H1 (cell line): ENCODE results near the gene SMAD6. TPM values are rescaled to one million over a fixed set of nuclear protein-coding genes. Genes with fewer than 3 reads are reported as not detected.

ENCODE experiments used
- CTCF ChIA-PET: fragments of 300-600 bp; sonication (Branson Sonifier 250); formaldehyde crosslinking; loops from one replicate; lab custom pipeline; 2021; ENCODE audit not compliant: partially characterized antibody; lab: Charles Lee
- POLR2A ChIA-PET: fragments of 300-600 bp; sonication (Branson Sonifier 250); formaldehyde crosslinking; loops from one replicate; lab custom pipeline; 2021; ENCODE audit warnings: inconsistent platforms; ENCODE audit not compliant: partially characterized antibody; lab: Charles Lee
- DNase-seq, 2 experiments: peaks; one replicate each; pipeline versions ENCODE4 v3.0.0 to v3.0.0-alpha.2; 2010 to 2022; ENCODE audit warnings: low spot score in 2 of 2, low read depth in 1 of 2, mixed read lengths in 1 of 2
- FAIRE-seq: peaks from 2 replicates; lab custom pipeline; 2011; peaks lifted over from hg19 to GRCh38; lab: Jason Lieb, UNC
- H2AFZ ChIP-seq: 2 replicates; pipeline ENCODE4 v1.8.1; 2012; ENCODE audit warnings: low read length, inconsistent platforms
- H2AK5ac ChIP-seq: 2 replicates; pipeline ENCODE4 v1.6.1; 2013; ENCODE audit warnings: low read depth, low read length
- H2BK120ac ChIP-seq: replicated peaks from 2 replicates; pipeline ENCODE3; 2013; ENCODE audit warnings: low read depth, low read length, inconsistent platforms
- H2BK12ac ChIP-seq: 2 replicates; pipeline ENCODE4 v1.6.1; 2013; ENCODE audit warnings: low read depth, low read length
- H2BK15ac ChIP-seq: 2 replicates; pipeline ENCODE4 v1.6.1; 2013; ENCODE audit warnings: low read length
- H2BK20ac ChIP-seq: 2 replicates; pipeline ENCODE4 v1.6.1; 2013; ENCODE audit warnings: low read length
- H2BK5ac ChIP-seq: 2 replicates; pipeline ENCODE4 v1.6.1; 2013; ENCODE audit warnings: low read depth, low read length
- H3K14ac ChIP-seq: 2 replicates; pipeline ENCODE4 v1.6.1; 2013; ENCODE audit warnings: inconsistent platforms; ENCODE audit not compliant: insufficient read length
- H3K18ac ChIP-seq: 2 replicates; pipeline ENCODE4 v1.6.1; 2013; ENCODE audit warnings: low read length; ENCODE audit errors: extremely low read depth
- H3K23ac ChIP-seq: 2 replicates; pipeline ENCODE4 v1.6.1; 2013; ENCODE audit warnings: inconsistent platforms; ENCODE audit not compliant: insufficient read length
- H3K23me2 ChIP-seq: 2 replicates; pipeline ENCODE4 v1.6.1; 2013; ENCODE audit warnings: low read depth, low read length
- H3K27ac ChIP-seq: 2 replicates; pipeline ENCODE4 v1.6.1; 2011; ENCODE audit warnings: low read depth, low read length, inconsistent platforms
- H3K27me3 ChIP-seq, 4 experiments: replicated peaks in 1 of 4; 1 replicate in 1 of 4; 2 replicates in 3 of 4; pipeline versions ENCODE4 v1.6.1 to v1.8.1; 2011 to 2013; ENCODE audit warnings: low read length in 3 of 4, mild to moderate bottlenecking in 3 of 4, inconsistent platforms in 2 of 4, mixed read lengths in 2 of 4, moderate library complexity in 1 of 4; ENCODE audit not compliant: control insufficient read depth in 3 of 4, insufficient read depth in 3 of 4; ENCODE audit errors: extremely low read depth in 1 of 4
- H3K36me3 ChIP-seq, 4 experiments: 2 replicates each; pipeline versions ENCODE4 v1.6.1 to v1.8.1; 2011 to 2013; ENCODE audit warnings: mild to moderate bottlenecking in 4 of 4, low read length in 3 of 4, moderate library complexity in 2 of 4, control low read depth in 1 of 4, inconsistent platforms in 1 of 4; ENCODE audit not compliant: insufficient read depth in 4 of 4, control insufficient read depth in 2 of 4
- H3K4ac ChIP-seq: replicated peaks from 2 replicates; pipeline ENCODE3; 2013; ENCODE audit warnings: low read length, low read depth, mixed read lengths, inconsistent platforms; ENCODE audit not compliant: insufficient read length
- H3K4me1 ChIP-seq, 4 experiments: replicated peaks in 1 of 4; 1 replicate in 1 of 4; 2 replicates in 3 of 4; pipeline versions ENCODE4 v1.6.1 to v1.8.1; 2011 to 2013; ENCODE audit warnings: low read length in 3 of 4, inconsistent platforms in 2 of 4, mixed read lengths in 1 of 4; ENCODE audit not compliant: insufficient read depth in 4 of 4, control insufficient read depth in 3 of 4
- H3K4me2 ChIP-seq, 2 experiments: 2 replicates each; pipeline versions ENCODE4 v1.6.1 to v1.8.1; 2011 to 2013; ENCODE audit warnings: low read depth in 2 of 2, low read length in 2 of 2, control low read depth in 1 of 2, inconsistent platforms in 1 of 2, mild to moderate bottlenecking in 1 of 2; ENCODE audit not compliant: insufficient read depth in 1 of 2
- H3K4me3 ChIP-seq, 4 experiments: fragments of 200-600, 300-600 bp in 1 of 4; sonication (generic), shearing (Covaris generic), sonication (Bioruptor Twin) in 1 of 4; 2 replicates each; pipeline versions ENCODE4 v1.5.1 to v1.8.1; 2011 to 2016; ENCODE audit warnings: low read length in 4 of 4, low read depth in 3 of 4, control low read depth in 2 of 4, inconsistent platforms in 2 of 4, mild to moderate bottlenecking in 2 of 4, mixed read lengths in 1 of 4, moderate library complexity in 1 of 4; ENCODE audit not compliant: insufficient read depth in 2 of 4; ENCODE audit errors: extremely low read depth in 1 of 4
- H3K56ac ChIP-seq: replicated peaks from 2 replicates; pipeline ENCODE3; 2013; ENCODE audit warnings: low read depth, mild to moderate bottlenecking, mixed read lengths, low read length, inconsistent platforms; ENCODE audit not compliant: insufficient read length
- H3K79me1 ChIP-seq: 2 replicates; pipeline ENCODE4 v1.6.1; 2013; ENCODE audit warnings: low read depth, low read length, control low read depth
- H3K79me2 ChIP-seq, 2 experiments: 2 replicates each; pipeline versions ENCODE4 v1.6.1 to v1.8.1; 2012 to 2013; ENCODE audit warnings: low read length in 2 of 2, mild to moderate bottlenecking in 2 of 2, inconsistent platforms in 1 of 2; ENCODE audit not compliant: insufficient read depth in 2 of 2, control insufficient read depth in 1 of 2
- H3K9ac ChIP-seq, 4 experiments: replicated peaks in 1 of 4; 1 replicate in 1 of 4; 2 replicates in 3 of 4; pipeline versions ENCODE4 v1.6.1 to v1.8.1; 2011 to 2013; ENCODE audit warnings: low read depth in 3 of 4, low read length in 3 of 4, control low read depth in 2 of 4, mild to moderate bottlenecking in 2 of 4, moderate library complexity in 2 of 4, inconsistent platforms in 1 of 4; ENCODE audit errors: extremely low read depth in 1 of 4
- H3K9me3 ChIP-seq, 2 experiments: 2 replicates each; pipeline versions ENCODE4 v1.6.1 to v1.8.1; 2012 to 2013; ENCODE audit warnings: mild to moderate bottlenecking in 2 of 2, moderate library complexity in 2 of 2, control low read depth in 1 of 2, inconsistent platforms in 1 of 2, low read depth in 1 of 2, low read length in 1 of 2, mixed read lengths in 1 of 2; ENCODE audit not compliant: insufficient read depth in 2 of 2
- H4K20me1 ChIP-seq, 2 experiments: replicated peaks in 1 of 2; 2 replicates each; pipeline versions ENCODE3 to v1.8.1; 2011 to 2013; ENCODE audit warnings: inconsistent platforms in 2 of 2, low read length in 2 of 2, mild to moderate bottlenecking in 1 of 2; ENCODE audit not compliant: insufficient read depth in 2 of 2, control insufficient read depth in 1 of 2
- H4K5ac ChIP-seq: 2 replicates; pipeline ENCODE4 v1.6.1; 2013; ENCODE audit warnings: low read length, low read depth, mixed read lengths, inconsistent platforms; ENCODE audit not compliant: insufficient read length
- H4K8ac ChIP-seq: 2 replicates; pipeline ENCODE4 v1.8.0; 2013; ENCODE audit warnings: mild to moderate bottlenecking, moderate library complexity, low read length, inconsistent platforms; ENCODE audit not compliant: insufficient read depth; ENCODE audit errors: extremely low read depth
- H4K91ac ChIP-seq: replicated peaks from 2 replicates; pipeline ENCODE3; 2013; ENCODE audit warnings: low read length, mixed read lengths, inconsistent platforms; ENCODE audit not compliant: insufficient read length
- CEBPB ChIP-seq: IDR thresholded peaks from 2 replicates; pipeline ENCODE4 v1.6.1; 2012; ENCODE audit warnings: low read depth, low read length
- CHD2 ChIP-seq: IDR thresholded peaks from 2 replicates; pipeline ENCODE4 v1.6.1; 2012; ENCODE audit warnings: low read length, improper control_type of control experiment
- EGR1 ChIP-seq: IDR thresholded peaks from 2 replicates; pipeline ENCODE4 v1.6.1; 2011; ENCODE audit warnings: low read depth, low read length, borderline replicate concordance
- FOSL1 ChIP-seq: IDR thresholded peaks from 2 replicates; pipeline ENCODE4 v1.6.1; 2011; ENCODE audit warnings: mild to moderate bottlenecking, low read depth, low read length, moderate library complexity; ENCODE audit not compliant: insufficient read depth
- GABPA ChIP-seq: IDR thresholded peaks from 2 replicates; pipeline ENCODE4 v1.6.1; 2011; ENCODE audit warnings: mild to moderate bottlenecking, low read length, moderate library complexity, borderline replicate concordance; ENCODE audit not compliant: insufficient read depth
- HDAC2 ChIP-seq, 2 experiments: fragments of 300-600 bp in 1 of 2; sonication (generic) in 1 of 2; IDR thresholded peaks; 2 replicates each; pipeline ENCODE4 v1.6.1; 2011 to 2012; ENCODE audit warnings: low read depth in 2 of 2, low read length in 2 of 2, mild to moderate bottlenecking in 2 of 2, moderate library complexity in 2 of 2, borderline replicate concordance in 1 of 2, inconsistent platforms in 1 of 2
- JUND ChIP-seq: IDR thresholded peaks from 2 replicates; pipeline ENCODE4 v1.6.1; 2011; ENCODE audit warnings: mild to moderate bottlenecking, improper control_type of control experiment, low read length
- PHF8 ChIP-seq: fragments of 200-600 bp; sonication (generic); conservative IDR thresholded peaks from 2 replicates; pipeline ENCODE4 v1.7.1; 2012; ENCODE audit warnings: low read depth, mild to moderate bottlenecking, inconsistent platforms, low read length, moderate library complexity
- RAD21 ChIP-seq, 2 experiments: IDR thresholded peaks in 1 of 2; conservative IDR thresholded peaks in 1 of 2; 2 replicates each; pipeline ENCODE4 v1.6.1; 2011; ENCODE audit warnings: low read depth in 2 of 2, low read length in 2 of 2, improper control_type of control experiment in 1 of 2, inconsistent platforms in 1 of 2, mild to moderate bottlenecking in 1 of 2, moderate library complexity in 1 of 2
- RBBP5 ChIP-seq: IDR thresholded peaks from 2 replicates; pipeline ENCODE4 v1.7.1; 2012; ENCODE audit warnings: low read depth, mild to moderate bottlenecking, inconsistent platforms, low read length, moderate library complexity, borderline replicate concordance
- USF2 ChIP-seq: IDR thresholded peaks from 2 replicates; pipeline ENCODE4 v1.6.1; 2011; ENCODE audit warnings: low read length, improper control_type of control experiment
- ZNF274 ChIP-seq: IDR thresholded peaks from 2 replicates; pipeline ENCODE4 v1.7.0; 2012; ENCODE audit warnings: low read length, borderline replicate concordance; ENCODE audit errors: extremely low read depth
- WGBS, 2 experiments: shearing (Covaris generic) in 1 of 2; methylation state at CpG; one replicate each; pipeline versions ENCODE4 v1.1.6 to v1.1.7; 2013 to 2015; ENCODE audit warnings: low lambda C conversion rate in 2 of 2, mixed read lengths in 2 of 2, inconsistent platforms in 1 of 2, low coverage in 1 of 2, missing lambda C conversion rate in 1 of 2; ENCODE audit not compliant: insufficient replicate concordance in 2 of 2, insufficient coverage in 1 of 2, insufficient read length in 1 of 2; ENCODE audit errors: extremely low coverage in 1 of 2, missing lambda C conversion rate in 1 of 2; 5-methylcytosine and 5-hydroxymethylcytosine counted together
- polyA plus RNA-seq, 7 experiments: library from polyadenylated mRNA; depleted of rRNA in 3 of 7; stranded (reverse) in 5 of 7; unstranded in 2 of 7; fragments of >200 nt in 5 of 7; fragments of 200-250 nt in 2 of 7; gene quantifications; 1 replicate in 5 of 7; 2 replicates in 1 of 7; 4 replicates in 1 of 7; pipeline versions ENCODE4 v1.2.1 to v1.2.3, GENCODE V29; 2011 to 2013; ENCODE audit warnings: missing spikeins in 2 of 7, mixed read lengths in 2 of 7
- total RNA-seq: library from RNA; stranded (reverse); fragmentation: NEBNext Ultra II Directional; extraction: Animal tissue kit (Norgen Biotek cat#: 25700); gene quantifications from 2 replicates; pipeline ENCODE4 v1.2.1, GENCODE V29; 2021

The SMAD6 gene
- total and polyA plus RNA-seq, 2 of the 8 experiments (the other 6 are each of a cell fraction or from before 2014, with no cell fraction given) = 1.8 to 7.0 TPM

DNA sequence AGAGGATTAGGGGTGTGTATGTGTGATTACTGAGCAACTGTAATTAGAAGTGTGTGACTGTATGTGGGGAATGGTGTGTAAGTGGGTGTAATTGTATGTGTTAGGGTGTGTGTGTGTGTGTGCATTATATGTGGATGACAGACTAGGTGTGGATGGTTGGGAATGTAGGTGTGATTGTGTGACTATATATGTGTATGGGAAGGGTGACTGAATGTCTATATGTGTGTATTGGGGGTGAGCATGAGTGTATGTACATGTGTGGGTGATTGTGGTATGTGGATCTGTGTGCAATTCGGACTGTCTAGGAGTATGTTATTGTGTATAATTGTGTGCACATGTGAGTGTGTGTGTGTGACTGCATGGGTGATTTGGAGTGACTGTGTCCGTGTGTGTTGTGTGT is 43.2 kb upstream of the SMAD6 start:
- Histone ChIP-seq H2AFZ (no peak overlapping the region), H3K36me3 (no peaks in the 10 kb centered on the region), H2BK120ac (no peak overlapping the region), H3K56ac (peak overlapping the region; percentile 79), H3K4me2 (no peak overlapping the region), H3K9ac (no peak overlapping the region), H3K27ac (no peak overlapping the region), H4K91ac (peak overlapping the region; percentile 75), H3K79me2 (no peaks in the 10 kb centered on the region), H3K23me2 (peaks cover 8% of the 10 kb centered on the region; the same call in 1 of the 2 replicates), H3K4ac (no peak overlapping the region), H3K27me3 (peaks cover 0 to 2% (median 0%) of the 10 kb centered on the region in 4 experiments; a peak in 1 of 7 replicates), H4K20me1 (no peaks in the 10 kb centered on the region), H2BK20ac (peak overlapping the region; percentile 24), H3K18ac (no peak overlapping the region), H2BK5ac (no peak overlapping the region), H3K23ac (no peak overlapping the region), H3K4me3 (no peak overlapping the region), H3K79me1 (no peaks in the 10 kb centered on the region), H4K8ac (no peak overlapping the region), H3K14ac (no peak overlapping the region), H2BK12ac (peak overlapping the region; percentile 30; the same call in 1 of the 2 replicates), H3K4me1 (peaks cover 16 to 32% (median 25%) of the 10 kb centered on the region in 4 experiments), H2AK5ac (peak overlapping the region; percentile 75; the same call in 1 of the 2 replicates), H2BK15ac (peak overlapping the region; percentile 62), H3K9me3 (no peaks in the 10 kb centered on the region), H4K5ac (no peak overlapping the region)
- 93% methylated on average over 2 of the region's 2 CpGs; no CpG with 5 or more reads in 1 of the 2 experiments for whole genome bisulfite sequencing, 2 experiments
- CTCF ChIA-PET = interaction anchor here (0.7 to 1.8 kb wide), 3 partner anchors 39 to 48 kb away, joined by 3 to 4 read pairs (median 3); no protein-coding TSS in a partner anchor
- DNase-seq (no peak), FAIRE-seq (no peak)
- POLR2A ChIA-PET = no interaction called here
- TF ChIP-seq JUND (no peak), RBBP5 (no peak), FOSL1 (no peak), USF2 (no peak), PHF8 (no peak), RAD21 (IDR thresholded peaks at IDR 0.05 in 1 of 2, conservative IDR thresholded peaks at IDR 0.05 in 1 of 2; ENCODE audit: low read depth in 2 of 2, low read length in 2 of 2) (no peak), CHD2 (no peak), GABPA (no peak), CEBPB (no peak), HDAC2 (IDR thresholded peaks at IDR 0.05; ENCODE audit: borderline replicate concordance in 1 of 2, low read depth in 2 of 2, low read length in 2 of 2) (no peak), EGR1 (no peak), ZNF274 (no peak)
